ENCODE results near the gene LIN7B. TPM values are rescaled to one million over a fixed set of nuclear protein-coding genes. Genes with fewer than 3 reads are reported as not detected.

Gene LIN7B
- total and polyA plus RNA-seq, 4 donors, result 2.2 to 3.8 (median 2.8) TPM

Small RNA genes within 50 kb of the gene (small RNA-seq; reads per million reads assigned to genes)
- gene RN7SL708P, result not detected

Other genes starting within 250 kb of the LIN7B start
- gene PLEKHA4, start 245.8 kb upstream of the LIN7B start, total RNA-seq, result 1 to 10 TPM; 4.4 to 7.3 TPM
- 10 to 100 TPM in 1 of 2 donors, 1 to 10 TPM in 1; 5.3 to 17.2 TPM for gene PLEKHA4, start 245.8 kb upstream of the LIN7B start, polyA plus RNA-seq
- 10 to 100 TPM; 13.2 to 52.5 TPM for gene PPP1R15A, start 241.9 kb upstream of the LIN7B start, total RNA-seq
- gene PPP1R15A, start 241.9 kb upstream of the LIN7B start, polyA plus RNA-seq, result 1 to 10 TPM; 5.6 to 9.3 TPM
- under 1 TPM in 1 of 2 donors, not detected in 1; 0.05 TPM for gene TULP2, start 215.6 kb upstream of the LIN7B start, total RNA-seq
- gene TULP2, start 215.6 kb upstream of the LIN7B start, polyA plus RNA-seq, result under 1 TPM; 0.03 to 0.19 TPM
- 100 to 1,000 TPM; 196 to 280 TPM for gene NUCB1, start 214.1 kb upstream of the LIN7B start, total RNA-seq
- gene NUCB1, start 214.1 kb upstream of the LIN7B start, polyA plus RNA-seq, result 100 to 1,000 TPM; 186 to 775 TPM
- gene DHDH, start 180.7 kb upstream of the LIN7B start, total RNA-seq, result 1 to 10 TPM in 1 of 2 donors, not detected in 1; 1.3 TPM
- under 1 TPM in 1 of 2 donors, not detected in 1; 0.16 TPM for gene DHDH, start 180.7 kb upstream of the LIN7B start, polyA plus RNA-seq
- 10 to 100 TPM; 10.8 to 18.7 TPM for gene BAX, start 159.5 kb upstream of the LIN7B start, total RNA-seq
- gene BAX, start 159.5 kb upstream of the LIN7B start, polyA plus RNA-seq, result 10 to 100 TPM; 10.5 to 27.0 TPM
- 1,000 to 10,000 TPM; 2,528 to 9,360 TPM for gene FTL, start 149.1 kb upstream of the LIN7B start, total RNA-seq
- over 10,000 TPM; 15,042 to 16,395 TPM for gene FTL, start 149.1 kb upstream of the LIN7B start, polyA plus RNA-seq
- 1 to 10 TPM; 8.4 to 8.7 TPM for gene GYS1, start 121.1 kb upstream of the LIN7B start, total RNA-seq
- gene GYS1, start 121.1 kb upstream of the LIN7B start, polyA plus RNA-seq, result 1 to 10 TPM; 2.6 to 4.2 TPM
- gene RUVBL2, start 120.5 kb upstream of the LIN7B start, total RNA-seq, result 10 to 100 TPM; 52.5 to 80.1 TPM
- gene RUVBL2, start 120.5 kb upstream of the LIN7B start, polyA plus RNA-seq, result 10 to 100 TPM; 29.6 to 46.7 TPM
- not detected for gene LHB, start 97.3 kb upstream of the LIN7B start, total RNA-seq
- not detected for gene LHB, start 97.3 kb upstream of the LIN7B start, polyA plus RNA-seq
- not detected for gene CGB3, start 90.0 kb upstream of the LIN7B start, total RNA-seq
- not detected for gene CGB3, start 90.0 kb upstream of the LIN7B start, polyA plus RNA-seq
- not detected for gene CGB2, start 82.5 kb upstream of the LIN7B start, total RNA-seq
- not detected for gene CGB2, start 82.5 kb upstream of the LIN7B start, polyA plus RNA-seq
- gene CGB1, start 77.5 kb upstream of the LIN7B start, total RNA-seq, result not detected
- not detected for gene CGB1, start 77.5 kb upstream of the LIN7B start, polyA plus RNA-seq
- not detected for gene CGB5, start 70.5 kb upstream of the LIN7B start, total RNA-seq
- not detected for gene CGB5, start 70.5 kb upstream of the LIN7B start, polyA plus RNA-seq
- not detected for gene CGB8, start 65.3 kb upstream of the LIN7B start, total RNA-seq
- not detected for gene CGB8, start 65.3 kb upstream of the LIN7B start, polyA plus RNA-seq
- not detected for gene CGB7, start 56.6 kb upstream of the LIN7B start, total RNA-seq
- not detected for gene CGB7, start 56.6 kb upstream of the LIN7B start, polyA plus RNA-seq
- gene NTF4, start 49.6 kb upstream of the LIN7B start, total RNA-seq, result not detected
- not detected for gene NTF4, start 49.6 kb upstream of the LIN7B start, polyA plus RNA-seq
- not detected for gene KCNA7, start 41.7 kb upstream of the LIN7B start, total RNA-seq
- not detected for gene KCNA7, start 41.7 kb upstream of the LIN7B start, polyA plus RNA-seq
- gene SNRNP70, start 28.9 kb upstream of the LIN7B start, total RNA-seq, result 100 to 1,000 TPM; 118 to 166 TPM
- 10 to 100 TPM; 34.2 to 71.6 TPM for gene SNRNP70, start 28.9 kb upstream of the LIN7B start, polyA plus RNA-seq
- 1 to 10 TPM in 1 of 2 donors, under 1 TPM in 1; 0.56 to 1.4 TPM for gene C19orf73, start 4.8 kb downstream of the LIN7B start, total RNA-seq
- gene C19orf73, start 4.8 kb downstream of the LIN7B start, polyA plus RNA-seq, result 1 to 10 TPM; 1.9 to 2.1 TPM
- gene PPFIA3, start 5.2 kb downstream of the LIN7B start, total RNA-seq, result 1 to 10 TPM; 1.5 to 2.1 TPM
- 1 to 10 TPM; 2.6 to 4.6 TPM for gene PPFIA3, start 5.2 kb downstream of the LIN7B start, polyA plus RNA-seq
- gene HRC, start 41.0 kb downstream of the LIN7B start, total RNA-seq, result 1 to 10 TPM; 1.2 TPM
- gene HRC, start 41.0 kb downstream of the LIN7B start, polyA plus RNA-seq, result under 1 TPM; 0.25 to 0.51 TPM
- gene TRPM4, start 43.4 kb downstream of the LIN7B start, total RNA-seq, result 10 to 100 TPM in 1 of 2 donors, 1 to 10 TPM in 1; 8.1 to 11.0 TPM
- gene TRPM4, start 43.4 kb downstream of the LIN7B start, polyA plus RNA-seq, result 10 to 100 TPM; 15.4 to 31.2 TPM
- gene SLC6A16, start 210.8 kb downstream of the LIN7B start, total RNA-seq, result 1 to 10 TPM in 1 of 2 donors, under 1 TPM in 1; 0.19 to 1.2 TPM
- 1 to 10 TPM; 1.8 to 2.7 TPM for gene SLC6A16, start 210.8 kb downstream of the LIN7B start, polyA plus RNA-seq
- gene CD37, start 221.0 kb downstream of the LIN7B start, total RNA-seq, result 1 to 10 TPM; 2.9 to 9.6 TPM
- 1 to 10 TPM; 3.7 to 4.1 TPM for gene CD37, start 221.0 kb downstream of the LIN7B start, polyA plus RNA-seq
- gene TEAD2, start 248.0 kb downstream of the LIN7B start, total RNA-seq, result 1 to 10 TPM; 3.3 to 8.1 TPM
- gene TEAD2, start 248.0 kb downstream of the LIN7B start, polyA plus RNA-seq, result 1 to 10 TPM; 3.6 to 5.2 TPM
- gene DKKL1, start 249.5 kb downstream of the LIN7B start, total RNA-seq, result under 1 TPM in 1 of 2 donors, not detected in 1; 0.14 TPM
- gene DKKL1, start 249.5 kb downstream of the LIN7B start, polyA plus RNA-seq, result under 1 TPM in 1 of 2 donors, not detected in 1; 0.16 TPM

Measured in liver (tissue), 5 donors.